ENCODE measurements around the gene ADTRP.
"Not testable (repeated sequence)": the region's sequence is repeated elsewhere in the genome, so short reads cannot be mapped to it uniquely, and the experiment has no call there.

GRCh38 chr6:11680479-11680878 lies 98.1 kb downstream of the ADTRP start:
- TF ChIP-seq, protein P1, sequence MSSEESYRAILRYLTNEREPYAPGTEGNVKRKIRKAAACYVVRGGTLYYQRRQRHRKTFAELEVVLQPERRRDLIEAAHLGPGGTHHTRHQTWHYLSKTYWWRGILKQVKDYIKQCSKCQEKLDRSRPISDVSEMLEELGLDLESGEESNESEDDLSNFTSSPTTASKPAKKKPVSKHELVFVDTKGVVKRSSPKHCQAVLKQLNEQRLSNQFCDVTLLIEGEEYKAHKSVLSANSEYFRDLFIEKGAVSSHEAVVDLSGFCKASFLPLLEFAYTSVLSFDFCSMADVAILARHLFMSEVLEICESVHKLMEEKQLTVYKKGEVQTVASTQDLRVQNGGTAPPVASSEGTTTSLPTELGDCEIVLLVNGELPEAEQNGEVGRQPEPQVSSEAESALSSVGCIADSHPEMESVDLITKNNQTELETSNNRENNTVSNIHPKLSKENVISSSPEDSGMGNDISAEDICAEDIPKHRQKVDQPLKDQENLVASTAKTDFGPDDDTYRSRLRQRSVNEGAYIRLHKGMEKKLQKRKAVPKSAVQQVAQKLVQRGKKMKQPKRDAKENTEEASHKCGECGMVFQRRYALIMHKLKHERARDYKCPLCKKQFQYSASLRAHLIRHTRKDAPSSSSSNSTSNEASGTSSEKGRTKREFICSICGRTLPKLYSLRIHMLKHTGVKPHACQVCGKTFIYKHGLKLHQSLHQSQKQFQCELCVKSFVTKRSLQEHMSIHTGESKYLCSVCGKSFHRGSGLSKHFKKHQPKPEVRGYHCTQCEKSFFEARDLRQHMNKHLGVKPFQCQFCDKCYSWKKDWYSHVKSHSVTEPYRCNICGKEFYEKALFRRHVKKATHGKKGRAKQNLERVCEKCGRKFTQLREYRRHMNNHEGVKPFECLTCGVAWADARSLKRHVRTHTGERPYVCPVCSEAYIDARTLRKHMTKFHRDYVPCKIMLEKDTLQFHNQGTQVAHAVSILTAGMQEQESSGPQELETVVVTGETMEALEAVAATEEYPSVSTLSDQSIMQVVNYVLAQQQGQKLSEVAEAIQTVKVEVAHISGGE (tag by site-specific recombination; conservative IDR thresholded peaks at IDR 0.05; ENCODE audit: low read depth), result not testable (repeated sequence)
- not testable (repeated sequence) for TF ChIP-seq ZNF112 (tag by site-specific recombination; IDR thresholded peaks at IDR 0.05); CTCF (tag by site-specific recombination; IDR thresholded peaks at IDR 0.05); ZBTB1 (tag by site-specific recombination; IDR thresholded peaks at IDR 0.05); ZNF138 (tag by site-specific recombination; IDR thresholded peaks at IDR 0.05; ENCODE audit: borderline replicate concordance); ZNF585B (tag by site-specific recombination; IDR thresholded peaks at IDR 0.05); KLF1 (tag by site-specific recombination; IDR thresholded peaks at IDR 0.05); KLF16 (tag by site-specific recombination; IDR thresholded peaks at IDR 0.05)

Data from HEK293 (cell line).